ENCODE measurements around the gene PLIN3.
A peak's percentile ranks its signal among the peaks of the same experiment; 100 is the strongest.
"Not testable (repeated sequence)": the region's sequence is repeated elsewhere in the genome, so short reads cannot be mapped to it uniquely, and the experiment has no call there.

The PLIN3 gene

GRCh38 chr19:4816202-4816949, 51.1 kb downstream of the PLIN3 start:
- TF ChIP-seq ZNF384 (IDR thresholded peaks at IDR 0.05) (no peak), SUZ12 (IDR thresholded peaks at IDR 0.05) (no peak), ARNT (IDR thresholded peaks at IDR 0.05) (no peak), FOXM1 (IDR thresholded peaks at IDR 0.05; ENCODE audit: borderline replicate concordance) (no peak), ELF4 (IDR thresholded peaks at IDR 0.05) (no peak), SP1 (IDR thresholded peaks at IDR 0.05) (no peak), L3MBTL2 (conservative IDR thresholded peaks at IDR 0.05) (no peak), NFRKB (IDR thresholded peaks at IDR 0.05) (no peak), HDGF (IDR thresholded peaks at IDR 0.05; ENCODE audit: borderline replicate concordance) (no peak), CTBP1 (IDR thresholded peaks at IDR 0.05; ENCODE audit: borderline replicate concordance) (no peak), BHLHE40 (IDR thresholded peaks at IDR 0.05; ENCODE audit: borderline replicate concordance) (no peak)
- ChIA-PET POLR2A (no interaction called here), CTCF (interaction anchor here (0.6 to 1.1 kb wide), 2 partner anchors 24 to 47 kb away, joined by 3 to 5 read pairs; no protein-coding TSS in a partner anchor)
- no peak for DNase-seq (ENCODE audit: extremely low spot score)

- ChIA-PET POLR2A (no interaction called here), CTCF (no interaction called here)
- peak; percentile 94 for DNase-seq (ENCODE audit: extremely low spot score)
- TF ChIP-seq HDGF (IDR thresholded peaks at IDR 0.05; ENCODE audit: borderline replicate concordance), result peak; percentile 32; the same call in 1 of the 2 replicates
- TF ChIP-seq FOXM1 (IDR thresholded peaks at IDR 0.05; ENCODE audit: borderline replicate concordance), result no peak
- TF ChIP-seq L3MBTL2 (conservative IDR thresholded peaks at IDR 0.05), result peak; percentile 99
- peak; percentile 87 for TF ChIP-seq ELF4 (IDR thresholded peaks at IDR 0.05)
Measured at GRCh38 chr19:4815426-4816201, 51.9 kb downstream of the PLIN3 start.

GRCh38 chr19:4814625-4815425, 52.6 kb downstream of the PLIN3 start:
- CTCF ChIA-PET, result interaction anchor here (1.1 kb wide), 1 partner anchor 37 kb away, joined by 5 read pairs; no protein-coding TSS in a partner anchor
- TF ChIP-seq PKNOX1 (IDR thresholded peaks at IDR 0.05) (no peak), TARDBP (IDR thresholded peaks at IDR 0.05) (no peak; the same call in 1 of the 2 replicates), HDGF (IDR thresholded peaks at IDR 0.05; ENCODE audit: borderline replicate concordance) (no peak), SUZ12 (IDR thresholded peaks at IDR 0.05) (no peak), ZNF384 (IDR thresholded peaks at IDR 0.05) (no peak), NFRKB (IDR thresholded peaks at IDR 0.05) (no peak; the same call in none of the 2 replicates), FOXK2 (IDR thresholded peaks at IDR 0.05) (no peak), CTBP1 (IDR thresholded peaks at IDR 0.05; ENCODE audit: borderline replicate concordance) (no peak), L3MBTL2 (conservative IDR thresholded peaks at IDR 0.05) (no peak)
- POLR2A ChIA-PET, result no interaction called here
- no peak for DNase-seq (ENCODE audit: extremely low spot score)

- ChIA-PET CTCF (no interaction called here), POLR2A (no interaction called here)
- peak; percentile 50; the same call in 1 of the 2 replicates for TF ChIP-seq ZNF384 (IDR thresholded peaks at IDR 0.05)
- TF ChIP-seq HDGF (IDR thresholded peaks at IDR 0.05; ENCODE audit: borderline replicate concordance), result no peak
- peak; percentile 74 for DNase-seq (ENCODE audit: extremely low spot score)
Measured at GRCh38 chr19:4811328-4812131, 55.9 kb downstream of the PLIN3 start.

- DNase-seq (ENCODE audit: extremely low spot score), result no peak
- ChIA-PET CTCF (no interaction called here), POLR2A (no interaction called here)
- TF ChIP-seq ELF4 (IDR thresholded peaks at IDR 0.05) (no peak), SP1 (IDR thresholded peaks at IDR 0.05) (no peak)
Measured at GRCh38 chr19:4807188-4807587, 60.3 kb downstream of the PLIN3 start.

- no peak for TF ChIP-seq CTBP1 (IDR thresholded peaks at IDR 0.05; ENCODE audit: borderline replicate concordance)
- TF ChIP-seq SUZ12 (IDR thresholded peaks at IDR 0.05), result no peak
- TF ChIP-seq TARDBP (IDR thresholded peaks at IDR 0.05), result no peak
- no peak for TF ChIP-seq HDGF (IDR thresholded peaks at IDR 0.05; ENCODE audit: borderline replicate concordance)
- ChIA-PET POLR2A (no interaction called here), CTCF (no interaction called here)
- DNase-seq (ENCODE audit: extremely low spot score), result no peak
Measured at GRCh38 chr19:4806384-4806783, 61.1 kb downstream of the PLIN3 start.

GRCh38 chr19:4805140-4805539, 62.3 kb downstream of the PLIN3 start:
- POLR2A ChIA-PET; DNase-seq (ENCODE audit: extremely low spot score): not testable (repeated sequence)
- CTCF ChIA-PET, result interaction anchor here (0.6 to 1.3 kb wide), 3 partner anchors 14 to 221 kb away, joined by 3 read pairs; no protein-coding TSS in a partner anchor

All from HEK293T (cell line).